ENCODE measurements around the gene HSD11B2.
A peak's percentile ranks its signal among the peaks of the same experiment; 100 is the strongest.

HSD11B2 gene

GRCh38 chr16:67395458-67396158 lies 35.3 kb upstream of the HSD11B2 start:
- H3K4me1 ChIP-seq: peaks cover 46% of the 10 kb centered on the region
- H3K36me3 ChIP-seq: no peaks in the 10 kb centered on the region
- H3K27me3 ChIP-seq: no peaks in the 10 kb centered on the region
- TF ChIP-seq CTCF (IDR thresholded peaks at IDR 0.05; ENCODE audit: low read depth, low read length): no peak
- DNase-seq: peak; percentile 90
- H3K4me3 ChIP-seq (ENCODE audit: low read depth, low read length): peak overlapping the region; percentile 43
- no peaks in the 10 kb centered on the region for H3K9me3 ChIP-seq

- no peaks in the 10 kb centered on the region for H3K27me3 ChIP-seq
- no peak for TF ChIP-seq CTCF (IDR thresholded peaks at IDR 0.05; ENCODE audit: low read depth, low read length)
- H3K4me1 ChIP-seq: peaks cover 48% of the 10 kb centered on the region
- H3K4me3 ChIP-seq (ENCODE audit: low read depth, low read length): peak overlapping the region; percentile 43
- no peaks in the 10 kb centered on the region for H3K9me3 ChIP-seq
- peak; percentile 93 for DNase-seq
- H3K36me3 ChIP-seq: no peaks in the 10 kb centered on the region
Observed at GRCh38 chr16:67396159-67397035, 34.5 kb upstream of the HSD11B2 start.

GRCh38 chr16:67397036-67397801 lies 33.7 kb upstream of the HSD11B2 start:
- no peak overlapping the region for H3K4me3 ChIP-seq (ENCODE audit: low read depth, low read length)
- peaks cover 48% of the 10 kb centered on the region for H3K4me1 ChIP-seq
- H3K27me3 ChIP-seq: no peaks in the 10 kb centered on the region
- no peak for TF ChIP-seq CTCF (IDR thresholded peaks at IDR 0.05; ENCODE audit: low read depth, low read length)
- no peak for DNase-seq
- H3K36me3 ChIP-seq: no peaks in the 10 kb centered on the region
- no peaks in the 10 kb centered on the region for H3K9me3 ChIP-seq

GRCh38 chr16:67397812-67398545 lies 32.9 kb upstream of the HSD11B2 start:
- H3K9me3 ChIP-seq: no peaks in the 10 kb centered on the region
- H3K36me3 ChIP-seq: no peaks in the 10 kb centered on the region
- no peak for DNase-seq
- peaks cover 45% of the 10 kb centered on the region for H3K4me1 ChIP-seq
- no peak overlapping the region for H3K4me3 ChIP-seq (ENCODE audit: low read depth, low read length)
- no peak for TF ChIP-seq CTCF (IDR thresholded peaks at IDR 0.05; ENCODE audit: low read depth, low read length)
- H3K27me3 ChIP-seq: no peaks in the 10 kb centered on the region

- no peak overlapping the region for H3K4me3 ChIP-seq (ENCODE audit: low read depth, low read length)
- H3K4me1 ChIP-seq: peaks cover 44% of the 10 kb centered on the region
- no peaks in the 10 kb centered on the region for H3K36me3 ChIP-seq
Observed at GRCh38 chr16:67398546-67399217, 32.2 kb upstream of the HSD11B2 start.

More at GRCh38 chr16:67398546-67399217, 32.2 kb upstream of the HSD11B2 start:
- no peaks in the 10 kb centered on the region for H3K9me3 ChIP-seq
- no peak for TF ChIP-seq CTCF (IDR thresholded peaks at IDR 0.05; ENCODE audit: low read depth, low read length)
- H3K27me3 ChIP-seq: no peaks in the 10 kb centered on the region
- no peak for DNase-seq

Data from BE2C (cell line).